Stimulated activated CD4-positive, alpha-beta T cell treated with anti-CD3 and anti-CD28 coated beads, Interleukin-12 subunit alpha, Interleukin-12 subunit beta, amount 100 ng/mL, for 48 hours (primary cell): ENCODE results near the gene DGKQ.
A peak's percentile ranks its signal among the peaks of the same experiment; 100 is the strongest.
"Not testable (repeated sequence)": the region's sequence is repeated elsewhere in the genome, so short reads cannot be mapped to it uniquely, and the experiment has no call there.

ENCODE experiments used
- DNase-seq, 3 donors: peaks; one replicate each; pipeline ENCODE4 v3.0.0-alpha.2; 2020; ENCODE audit warnings: low read depth in 2 of 3, low spot score in 1 of 3

DGKQ gene

DNA sequence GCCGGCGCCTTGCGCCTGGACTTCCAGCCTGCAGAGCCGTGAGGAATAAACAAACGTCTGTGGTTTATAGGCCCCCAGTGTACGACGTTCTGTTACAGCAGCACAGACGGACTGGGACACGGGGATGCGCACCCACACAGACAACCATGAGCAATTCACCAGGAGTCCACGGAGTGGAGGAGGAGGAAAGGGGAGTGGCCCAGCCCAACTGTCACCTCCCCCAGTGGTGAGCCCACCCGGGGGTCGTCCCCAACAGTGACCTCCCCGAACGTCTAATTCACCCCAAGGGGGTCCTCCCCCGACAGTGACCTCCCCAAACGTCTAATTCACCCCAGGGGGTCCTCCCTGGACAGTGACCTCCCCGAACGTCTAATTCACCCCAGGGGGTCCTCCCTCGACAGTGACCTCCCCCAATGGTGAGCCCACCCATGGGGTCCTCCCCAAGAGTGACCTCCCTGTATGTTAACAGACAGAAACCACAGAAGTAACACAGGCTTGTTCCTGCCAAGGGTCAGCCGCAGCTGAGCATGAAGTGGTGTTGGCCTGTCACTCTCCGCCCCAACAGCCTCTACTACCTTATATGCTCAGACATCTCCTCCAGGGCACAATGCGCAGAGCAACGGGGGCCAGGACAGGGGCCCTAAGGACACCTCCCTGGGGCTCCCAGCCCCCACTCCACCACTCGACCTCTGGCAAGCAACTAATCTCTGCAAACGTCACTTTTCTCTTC lies 47.4 kb downstream of the DGKQ start:
- no peak for DNase-seq

DNA sequence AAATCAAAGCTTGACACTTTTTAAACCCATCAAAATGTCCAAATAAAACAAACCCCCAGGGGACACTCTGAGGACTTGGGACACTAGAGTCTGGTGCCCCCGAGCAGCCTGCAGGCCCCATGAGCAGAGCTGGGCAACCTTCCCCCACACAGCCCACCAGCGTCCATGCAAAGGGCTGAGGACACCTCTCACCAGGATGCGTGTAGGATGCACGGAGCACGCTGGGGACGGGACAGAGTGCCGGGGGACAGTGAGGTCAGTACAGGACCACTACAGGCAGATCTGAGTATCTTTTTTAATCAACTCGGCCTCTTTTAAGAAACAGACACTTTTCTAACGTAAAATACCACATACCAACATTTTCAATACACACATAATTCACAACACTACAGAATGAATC lies 48.2 kb downstream of the DGKQ start:
- no peak for DNase-seq

DNA sequence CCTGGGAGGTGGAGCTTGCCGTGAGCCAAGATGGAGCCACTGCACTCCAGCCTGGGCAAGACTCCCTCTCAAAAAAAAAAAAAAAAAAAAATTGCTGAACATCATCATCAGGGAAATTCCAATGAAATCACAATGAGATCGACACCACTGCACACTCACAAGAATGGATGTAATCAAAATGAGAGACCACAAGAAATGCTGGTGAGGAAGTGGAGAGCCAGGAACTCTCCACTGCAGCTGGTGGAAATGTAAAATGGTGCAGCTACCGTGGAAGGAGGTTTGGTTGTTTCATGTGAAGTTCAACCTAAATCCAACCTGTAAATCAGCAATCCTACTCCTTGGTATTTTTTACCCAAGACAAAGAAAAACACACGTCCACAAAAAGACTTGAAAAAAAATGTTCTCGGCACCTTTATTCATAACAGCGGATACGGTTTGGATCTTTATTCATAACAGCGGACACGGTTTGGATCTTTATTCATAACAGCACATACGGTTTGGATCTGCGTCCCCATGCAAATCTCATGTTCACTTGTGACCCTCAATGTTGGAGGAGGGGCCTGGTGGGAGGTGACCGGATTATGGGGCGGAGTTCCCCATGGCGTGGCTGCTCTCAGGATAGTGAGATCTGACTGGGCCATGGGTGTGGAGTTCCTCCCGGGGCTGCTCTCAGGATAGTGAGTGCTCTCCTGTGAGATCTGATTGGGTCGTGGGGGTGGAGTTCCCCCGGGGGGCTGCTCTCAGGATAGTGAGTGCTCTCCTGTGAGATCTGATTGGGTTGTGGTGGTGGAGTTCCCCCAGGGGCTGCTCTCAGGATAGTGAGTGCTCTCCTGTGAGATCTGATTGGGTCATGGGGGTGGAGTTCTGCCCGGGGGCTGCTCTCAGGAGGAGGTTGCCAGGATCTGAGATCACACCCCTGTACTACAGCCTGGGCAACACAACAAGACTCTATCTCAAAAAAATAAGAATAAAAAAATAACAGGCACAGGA lies 49.0 kb downstream of the DGKQ start:
- no peak for DNase-seq

DNA sequence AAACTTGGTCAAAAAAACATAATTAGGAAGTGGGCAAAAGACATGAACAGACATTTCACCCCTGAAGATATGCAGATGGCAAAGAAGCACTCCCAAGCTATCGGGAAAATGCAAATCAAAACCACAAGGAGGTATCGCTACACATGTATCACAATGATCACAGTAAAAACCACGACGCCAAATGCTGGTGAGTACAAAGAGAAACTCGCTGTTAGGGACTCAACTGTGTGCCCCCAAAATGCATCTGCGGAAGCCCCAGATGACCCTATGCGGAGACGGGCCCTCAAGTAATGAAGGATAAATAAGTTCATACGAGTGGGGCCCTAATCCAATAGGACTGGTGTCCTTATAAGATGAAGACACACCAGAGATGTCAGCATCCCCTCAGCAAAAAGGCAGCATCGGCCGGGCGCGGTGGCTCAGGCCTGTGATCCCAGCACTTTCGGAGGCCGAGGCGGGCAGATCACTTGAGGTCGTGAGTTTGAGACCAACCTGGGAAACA lies 51.5 kb downstream of the DGKQ start:
- peak in 1 of 3 donors; percentile 30 for DNase-seq

DNA sequence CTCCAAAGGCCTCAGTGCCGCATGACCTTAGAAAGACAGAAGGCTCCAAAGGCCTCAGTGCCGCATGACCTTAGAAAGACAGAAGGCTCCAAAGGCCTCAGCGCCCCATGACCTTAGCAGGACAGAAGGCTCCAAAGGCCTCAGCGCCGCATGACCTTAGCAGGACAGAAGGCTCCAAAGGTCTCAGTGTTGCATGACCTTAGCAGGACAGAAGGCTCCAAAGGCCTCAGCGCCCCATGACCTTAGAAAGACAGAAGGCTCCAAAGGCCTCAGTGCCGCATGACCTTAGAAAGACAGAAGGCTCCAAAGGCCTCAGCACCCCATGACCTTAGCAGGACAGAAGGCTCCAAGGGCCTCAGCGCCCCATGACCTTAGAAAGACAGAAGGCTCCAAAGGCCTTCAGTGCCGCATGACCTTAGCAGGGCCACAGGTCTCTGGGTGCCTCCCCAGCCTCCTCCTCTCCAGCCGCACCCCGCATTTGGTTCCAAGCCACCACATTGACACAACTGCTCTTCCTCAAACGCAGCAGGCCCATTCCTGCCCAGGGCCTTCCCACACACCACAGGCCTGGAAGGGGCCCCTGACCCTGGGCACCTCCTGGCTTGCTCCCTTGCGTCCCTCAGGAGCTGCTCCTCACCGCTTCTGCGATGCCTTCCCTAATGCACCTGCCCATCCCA lies 54.2 kb downstream of the DGKQ start:
- not testable (repeated sequence) for DNase-seq

DNA sequence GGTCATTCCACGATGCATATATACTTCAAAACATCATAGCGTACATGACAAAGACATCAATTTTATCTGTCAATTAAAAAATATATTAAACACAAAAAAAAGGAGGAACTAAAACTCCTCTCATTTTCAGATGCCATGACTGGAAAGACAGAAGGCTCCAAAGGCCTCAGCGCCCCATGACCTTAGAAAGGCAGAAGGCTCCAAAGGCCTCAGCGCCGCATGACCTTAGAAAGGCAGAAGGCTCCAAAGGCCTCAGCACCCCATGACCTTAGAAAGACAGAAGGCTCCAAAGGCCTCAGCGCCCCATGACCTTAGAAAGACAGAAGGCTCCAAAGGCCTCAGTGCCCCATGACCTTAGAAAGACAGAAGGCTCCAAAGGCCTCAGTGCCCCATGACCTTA lies 54.8 kb downstream of the DGKQ start:
- not testable (repeated sequence) for DNase-seq

DNA sequence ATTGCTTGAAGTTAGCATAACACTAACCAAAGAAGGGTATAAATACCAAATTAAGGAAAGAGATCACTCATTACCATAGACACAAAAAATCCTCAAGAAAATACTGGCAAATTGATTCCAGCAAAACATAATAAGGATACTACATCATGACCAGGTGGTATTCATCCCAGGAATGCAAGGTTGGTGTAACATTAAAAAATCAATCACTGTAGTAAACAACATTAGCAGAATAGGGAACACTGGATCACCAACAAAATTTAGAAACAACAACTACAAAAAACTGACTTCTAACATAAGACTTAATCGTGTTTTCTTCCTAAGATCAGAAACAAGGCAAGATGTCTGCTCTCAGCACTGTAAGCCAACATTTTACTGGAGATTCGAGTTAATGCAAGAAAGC lies 55.4 kb downstream of the DGKQ start:
- no peak for DNase-seq

DNA sequence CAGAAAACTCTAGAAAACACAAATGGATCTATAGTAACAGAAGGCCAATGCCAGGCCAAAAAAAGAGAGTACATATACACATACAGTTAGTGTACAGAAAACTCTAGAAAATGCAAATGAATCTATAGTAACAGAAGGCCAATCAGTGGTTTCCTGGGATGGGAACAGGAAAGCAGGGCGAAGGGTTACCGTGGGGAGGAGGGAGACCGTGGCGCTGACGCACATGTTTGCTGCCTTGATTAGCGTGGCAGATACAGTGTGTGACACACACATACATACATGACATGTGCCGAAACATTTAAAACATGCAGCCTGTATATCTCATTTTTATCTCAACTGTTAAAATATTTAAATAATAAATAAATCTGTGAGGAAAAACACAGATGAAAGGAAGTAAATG lies 55.9 kb downstream of the DGKQ start:
- DNase-seq = no peak

DNA sequence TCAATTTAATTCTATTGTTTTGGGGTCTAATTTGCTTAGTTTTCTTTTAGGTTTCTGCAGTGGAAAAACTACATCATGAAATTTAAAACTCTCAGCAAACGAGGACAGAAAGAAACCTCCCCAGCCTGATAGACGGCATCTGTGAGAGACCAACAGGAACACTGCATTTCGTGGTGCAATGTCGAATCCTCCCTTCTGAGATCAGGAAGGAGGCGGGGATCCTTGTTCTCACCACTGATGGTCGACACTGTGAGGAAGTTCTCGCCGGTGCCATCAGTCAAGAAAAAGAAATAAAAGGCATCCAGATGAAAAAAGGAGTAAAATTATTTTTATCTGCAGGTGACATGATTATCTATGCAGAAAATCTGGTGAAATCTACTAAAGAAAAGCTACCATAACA lies 57.8 kb downstream of the DGKQ start:
- DNase-seq = no peak

DNA sequence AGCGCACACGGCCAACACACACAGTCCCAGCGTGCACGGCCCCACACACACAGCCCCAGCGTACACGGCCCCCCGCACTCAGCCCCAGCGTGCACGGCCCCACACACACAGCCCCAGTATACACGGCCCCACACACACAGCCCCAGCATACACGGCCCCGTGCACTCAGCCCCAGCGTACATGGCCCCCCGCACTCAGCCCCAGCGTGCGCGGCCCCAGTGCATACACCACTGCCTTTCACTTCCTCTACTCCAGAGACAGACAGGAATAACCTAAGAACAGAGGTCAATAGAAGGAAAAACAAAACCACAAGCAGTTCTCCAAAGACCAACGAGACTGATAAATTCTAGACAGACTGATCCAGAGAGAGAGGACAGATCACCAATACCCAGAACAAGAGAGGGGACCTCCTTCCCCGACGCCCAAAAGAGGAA lies 58.3 kb downstream of the DGKQ start:
- no peak for DNase-seq

DNA sequence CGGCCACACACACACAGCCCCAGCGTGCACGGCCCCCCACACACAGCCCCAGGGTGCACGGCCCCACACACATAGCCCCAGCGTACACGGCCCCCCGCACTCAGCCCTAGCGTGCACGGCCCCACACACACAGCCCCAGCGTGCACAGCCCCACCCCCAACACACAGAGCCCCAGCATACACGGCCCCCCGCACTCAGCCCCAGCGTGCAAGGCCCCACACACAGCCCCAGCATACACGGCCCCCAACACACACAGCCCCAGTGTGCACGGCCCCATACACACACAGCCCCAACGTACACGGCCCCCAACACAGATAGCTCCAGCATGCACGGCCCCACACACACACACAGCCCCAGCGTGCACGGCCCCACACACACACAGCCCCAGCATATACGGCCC lies 58.8 kb downstream of the DGKQ start:
- DNase-seq = no peak

DNA sequence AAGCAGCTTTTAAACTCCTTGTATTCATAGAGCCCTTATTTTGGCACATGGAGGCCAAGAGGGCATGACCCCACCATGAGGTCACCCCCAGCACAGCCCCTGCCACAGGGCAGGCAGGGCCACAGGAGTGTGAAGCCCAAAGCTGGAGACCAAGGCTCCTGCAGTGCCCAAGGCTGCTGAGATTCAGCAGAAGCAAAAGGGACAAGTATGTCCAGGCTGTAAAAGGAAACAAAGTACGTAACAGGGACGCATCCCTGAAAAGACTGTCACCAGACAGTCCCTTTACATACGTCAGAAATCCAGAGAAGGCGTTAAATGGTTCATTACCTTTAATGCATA lies 60.1 kb downstream of the DGKQ start:
- DNase-seq = no peak

DNA sequence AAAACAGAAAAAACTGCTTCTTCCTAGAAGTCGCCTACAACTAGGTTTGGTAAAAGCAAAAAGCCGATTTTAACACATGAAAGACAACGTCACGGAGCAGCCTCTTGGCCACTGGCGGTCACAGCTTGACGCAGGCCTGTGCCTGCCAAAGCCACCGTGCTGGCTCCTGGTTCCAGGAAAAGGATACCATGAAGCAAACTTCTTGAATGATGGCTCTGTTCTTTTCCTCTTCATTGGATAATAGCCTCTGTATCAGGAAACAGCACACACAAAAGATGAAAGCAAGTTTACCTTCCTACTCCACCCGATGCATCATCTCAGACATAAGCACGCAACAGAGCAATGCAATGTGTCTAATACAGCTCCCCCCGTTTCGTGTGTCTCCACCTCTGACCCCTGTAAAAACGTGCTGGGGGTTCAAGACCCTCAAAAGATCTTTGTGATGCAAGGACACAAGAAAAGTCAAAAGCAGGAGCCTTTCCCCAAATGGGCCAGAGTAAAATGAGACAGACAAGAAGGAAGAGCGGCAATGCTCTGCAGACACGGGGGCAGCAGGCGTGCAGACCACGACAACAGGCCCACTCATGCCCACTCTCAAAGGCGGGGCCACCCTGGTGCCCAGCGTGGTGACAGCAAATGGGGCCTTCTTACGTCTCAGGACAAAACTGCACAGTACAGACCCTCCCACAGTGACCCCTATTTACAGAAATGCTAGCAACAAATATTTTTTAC lies 60.7 kb downstream of the DGKQ start:
- DNase-seq = no peak

DNA sequence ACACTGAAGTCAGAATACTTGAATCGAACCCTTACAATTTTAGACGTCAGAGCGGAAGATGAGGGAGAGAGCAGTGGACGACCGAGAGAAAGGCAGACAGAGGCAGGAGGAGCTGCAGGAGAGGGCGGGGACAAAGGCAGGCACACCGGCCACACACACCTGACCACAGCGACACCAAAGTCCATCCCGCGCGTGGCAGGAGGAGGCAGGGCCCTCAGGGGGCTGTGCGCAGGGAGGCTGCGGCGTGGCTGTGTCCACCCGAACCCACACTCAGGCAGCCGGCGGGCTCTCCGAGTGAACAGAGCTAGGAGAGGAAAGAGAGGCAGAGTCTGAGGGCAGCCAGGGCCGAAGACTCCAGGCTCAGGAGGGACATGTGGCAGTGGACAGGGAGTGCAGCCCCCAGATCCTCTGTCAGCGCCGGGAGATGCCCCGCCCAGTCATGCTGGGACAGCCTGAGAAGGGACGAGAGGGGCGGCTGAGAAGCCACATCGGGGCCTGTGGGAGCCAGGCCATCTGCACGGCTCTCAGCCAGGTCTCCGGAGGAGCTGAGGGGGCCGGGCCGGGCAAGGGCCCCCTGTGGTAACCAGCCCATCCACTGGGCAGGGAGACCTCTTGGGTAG lies 61.4 kb downstream of the DGKQ start:
- DNase-seq = no peak

DNA sequence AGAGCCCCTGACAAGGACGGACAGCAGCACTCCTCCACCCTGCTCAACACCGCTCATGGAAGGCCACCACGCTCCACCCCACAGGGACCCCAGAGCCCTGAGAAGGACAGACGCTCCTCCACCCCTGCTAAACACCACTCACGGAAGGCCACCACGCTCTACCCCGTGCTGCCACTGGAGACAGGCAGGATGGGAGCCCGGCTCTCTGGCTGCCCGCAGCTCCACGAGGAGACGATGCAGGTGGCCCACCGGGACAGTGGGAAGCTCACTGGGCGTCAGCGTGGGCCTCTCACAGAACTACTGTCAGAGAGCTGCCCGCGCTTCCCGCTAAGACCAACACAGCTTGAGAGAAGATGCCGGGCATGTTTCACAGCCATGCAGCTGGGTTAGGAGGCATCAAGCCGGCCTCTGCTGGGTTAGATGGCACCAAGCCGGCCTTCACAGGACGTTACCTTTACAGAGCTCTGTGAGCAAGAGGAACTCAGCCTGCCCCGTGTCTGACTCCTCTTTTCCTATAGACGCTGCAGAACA lies 62.1 kb downstream of the DGKQ start:
- no peak for DNase-seq

DNA sequence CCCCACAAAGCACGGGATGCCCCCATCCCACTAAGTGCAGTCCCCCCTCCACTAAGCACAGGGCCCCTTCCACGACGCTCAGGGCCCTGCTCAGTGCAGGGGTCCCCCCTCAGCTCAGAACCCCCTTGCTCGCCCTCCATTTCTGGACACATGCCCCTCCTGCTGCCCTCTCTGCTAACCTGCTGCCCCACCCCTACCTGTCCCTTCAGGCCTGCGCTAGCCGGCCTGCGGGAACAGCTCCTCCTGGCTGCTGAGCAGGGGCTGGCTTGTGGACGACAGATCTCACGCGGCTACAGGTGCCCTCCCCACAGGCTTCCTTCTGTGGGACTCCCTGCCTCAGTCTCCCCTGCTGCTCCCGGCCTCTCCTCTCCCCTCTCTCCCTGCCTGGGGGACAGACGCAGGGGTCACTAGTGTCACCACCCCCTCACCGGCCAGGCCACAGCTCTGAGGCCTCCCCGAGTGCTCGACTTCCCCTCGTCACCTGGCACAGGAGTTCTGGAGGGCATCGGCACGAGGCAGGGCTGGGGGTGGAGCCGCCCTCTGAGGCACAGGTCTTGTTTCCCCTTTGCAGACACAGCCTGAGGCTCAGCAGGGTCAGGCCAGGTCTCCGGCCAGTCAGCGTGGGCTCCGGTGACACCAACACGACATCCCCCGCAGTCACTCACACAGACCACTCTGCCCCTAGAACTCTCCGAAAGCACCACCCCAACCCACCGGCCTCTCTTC lies 62.8 kb downstream of the DGKQ start:
- no peak for DNase-seq

DNA sequence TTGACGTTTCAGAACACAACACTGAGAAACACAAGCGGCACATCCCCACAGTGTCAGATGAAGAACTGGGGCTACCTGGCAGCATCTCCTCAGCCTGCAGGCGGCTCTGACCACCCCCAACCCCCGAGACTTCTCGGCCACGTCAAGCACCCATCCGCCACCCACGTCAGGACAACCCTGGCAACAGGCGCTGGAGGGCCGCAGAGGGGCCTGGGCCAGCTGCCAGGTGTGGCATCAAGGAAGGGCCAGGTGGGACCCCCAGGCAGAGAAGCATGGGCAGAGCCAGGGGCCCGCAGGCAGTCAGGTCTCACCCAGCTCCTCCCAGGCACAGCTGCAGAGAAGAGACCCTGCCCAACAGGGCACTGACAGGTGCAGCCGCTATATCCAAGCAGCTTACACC lies 63.5 kb downstream of the DGKQ start:
- no peak for DNase-seq

DNA sequence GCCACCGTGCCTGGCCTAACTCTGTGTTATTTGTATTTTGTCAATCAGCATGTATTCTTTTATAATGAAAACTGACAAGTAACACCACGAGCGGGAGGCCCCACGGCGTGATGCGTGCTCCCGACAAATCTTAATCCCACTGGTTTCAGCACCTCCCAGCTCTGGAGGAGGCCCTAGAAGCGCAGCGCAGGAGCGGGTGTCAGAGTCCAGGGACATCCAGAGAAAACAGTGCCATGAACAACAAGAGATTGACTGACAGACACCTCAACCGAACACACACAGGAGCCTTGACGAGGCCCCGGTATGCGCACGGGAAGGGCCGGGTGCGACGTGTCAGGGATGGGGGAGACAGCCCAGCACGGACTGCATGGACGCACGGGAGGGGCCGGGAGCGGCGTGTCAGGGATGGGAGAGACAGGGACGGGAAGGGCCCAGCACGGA lies 64.2 kb downstream of the DGKQ start:
- DNase-seq = no peak
